WI38 (cell line): Measurements from ENCODE around the gene TMEM38B.
"Not testable (repeated sequence)": the region's sequence is repeated elsewhere in the genome, so short reads cannot be mapped to it uniquely, and the experiment has no call there.

Source experiments
- H3K4me3 ChIP-seq: 2 replicates; pipeline ENCODE4 v1.5.1; 2011; ENCODE audit warnings: low read depth, mild to moderate bottlenecking, control low read depth, low read length
- CTCF ChIP-seq: IDR thresholded peaks from 2 replicates; pipeline ENCODE4 v1.5.1; 2012; ENCODE audit warnings: low read depth, mild to moderate bottlenecking, control low read depth, low read length

Gene TMEM38B

GRCh38 chr9:105697871-105698270 lies 3.5 kb downstream of the TMEM38B start:
- TF ChIP-seq CTCF, result no peak
- no peak overlapping the region for H3K4me3 ChIP-seq

- H3K4me3 ChIP-seq, result no peak overlapping the region
- no peak for TF ChIP-seq CTCF
These were observed 4.1 kb downstream of the TMEM38B start for GRCh38 chr9:105698348-105698870.

GRCh38 chr9:105700668-105701067 lies 6.3 kb downstream of the TMEM38B start:
- H3K4me3 ChIP-seq, result no peak overlapping the region
- TF ChIP-seq CTCF, result no peak

GRCh38 chr9:105701145-105701544 lies 6.8 kb downstream of the TMEM38B start:
- no peak overlapping the region for H3K4me3 ChIP-seq
- no peak for TF ChIP-seq CTCF

GRCh38 chr9:105702207-105702606 lies 7.9 kb downstream of the TMEM38B start:
- TF ChIP-seq CTCF, result no peak
- H3K4me3 ChIP-seq, result no peak overlapping the region

GRCh38 chr9:105703638-105704037 lies 9.3 kb downstream of the TMEM38B start:
- H3K4me3 ChIP-seq, result not testable (repeated sequence)

- no peak overlapping the region for H3K4me3 ChIP-seq
- TF ChIP-seq CTCF, result no peak
These were observed 11.8 kb downstream of the TMEM38B start for GRCh38 chr9:105706156-105706555.

GRCh38 chr9:105708405-105708804 lies 14.1 kb downstream of the TMEM38B start:
- H3K4me3 ChIP-seq, result no peak overlapping the region
- no peak for TF ChIP-seq CTCF
